Naive thymus-derived CD8-positive, alpha-beta T cell (primary cell): ENCODE measurements around the gene SEL1L3. TPM values are rescaled to one million over a fixed set of nuclear protein-coding genes. Genes with fewer than 3 reads are reported as not detected.

ENCODE experiments used
- ATAC-seq, 2 donors: fragments of 150-1000 bp; cut with Tn5 transposase in 1 of 2; sonication (Bioruptor Pico), chemical (Tn5 transposase) in 1 of 2; 1 replicate in 1 of 2; 2 replicates in 1 of 2; pipeline ENCODE4 v1.10.0; 2021; ENCODE audit warnings: mild to moderate bottlenecking in 2 of 2, moderate library complexity in 2 of 2
- POLR2A ChIA-PET: fragments of 350-600 bp; sonication (Branson Sonifier 250); formaldehyde crosslinking; loops from one replicate; lab custom pipeline; 2021; ENCODE audit warnings: antibody characterized with exemption; lab: Charles Lee
- DNase-seq, 10 donors: peaks; one replicate each; pipeline versions ENCODE4 v3.0.0 to v3.0.0-alpha.2; 2020 to 2022
- H3K27ac Mint-ChIP-seq, 10 donors: one replicate each; pipeline ENCODE4 v1.8.0; 2020 to 2022; ENCODE audit warnings: mild to moderate bottlenecking in 10 of 10, mixed read lengths in 10 of 10, moderate library complexity in 4 of 10, inconsistent platforms in 1 of 10
- H3K27me3 Mint-ChIP-seq, 5 donors: one replicate each; pipeline ENCODE4 v1.8.0; 2021 to 2022; ENCODE audit warnings: mixed read lengths in 5 of 5
- H3K36me3 Mint-ChIP-seq, 3 donors: one replicate each; pipeline ENCODE4 v1.8.0; 2020 to 2022; ENCODE audit warnings: mixed read lengths in 3 of 3, mild to moderate bottlenecking in 2 of 3, inconsistent platforms in 1 of 3
- H3K4me1 Mint-ChIP-seq, 4 donors: one replicate each; pipeline ENCODE4 v1.8.0; 2021 to 2022; ENCODE audit warnings: mixed read lengths in 4 of 4
- H3K4me3 Mint-ChIP-seq, 10 donors: one replicate each; pipeline ENCODE4 v1.8.0; 2020 to 2022; ENCODE audit warnings: mild to moderate bottlenecking in 10 of 10, mixed read lengths in 10 of 10, moderate library complexity in 6 of 10, inconsistent platforms in 1 of 10
- H3K9me3 Mint-ChIP-seq, 9 donors: one replicate each; pipeline ENCODE4 v1.8.0; 2020 to 2022; ENCODE audit warnings: mixed read lengths in 9 of 9, mild to moderate bottlenecking in 3 of 9, inconsistent platforms in 1 of 9, moderate library complexity in 1 of 9
- polyA plus RNA-seq, 3 donors: library from polyadenylated mRNA; unstranded; fragments of 300-500 nt; fragmentation: Illumina TruSeq; gene quantifications; one replicate each; pipeline ENCODE4 v1.2.3, GENCODE V29; 2021
- total RNA-seq, 8 experiments: library from RNA in 2 of 8; stranded (reverse) in 2 of 8; gene quantifications; one replicate each; pipeline ENCODE4 v1.2.3 and lab custom pipeline; 2021 to 2026

SEL1L3 gene
- total and polyA plus RNA-seq, 5 experiments from 2014 or later = 19.2 to 57.2 (median 35.1) TPM

DNA sequence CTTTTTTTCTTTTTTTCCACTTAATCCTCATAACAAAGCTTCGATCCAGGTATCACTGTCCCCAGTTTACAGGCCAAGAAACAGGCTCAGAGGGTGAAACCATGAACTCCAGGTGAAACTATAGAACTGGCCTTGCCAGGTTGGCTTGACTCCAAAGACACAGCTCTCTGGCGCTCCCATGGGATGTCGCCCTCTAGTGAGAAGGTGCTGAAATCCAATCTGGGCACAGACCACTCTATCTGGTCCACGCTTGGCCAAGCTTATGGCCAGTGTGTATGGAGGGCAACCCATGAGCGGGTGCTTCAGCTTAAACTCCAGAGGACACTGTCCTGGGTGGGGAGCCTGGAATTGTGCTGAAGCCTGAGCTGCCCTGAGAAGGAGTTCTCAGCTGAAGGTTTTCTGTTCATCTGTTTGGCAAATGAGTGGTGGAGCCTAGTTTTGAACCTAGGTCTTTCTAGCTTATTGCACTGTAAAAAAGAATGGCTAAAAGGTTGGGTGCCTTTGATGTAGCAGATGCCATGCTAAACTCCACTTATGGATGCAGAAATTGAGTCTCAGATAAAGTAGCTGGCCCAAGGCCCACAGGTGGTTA, 70.5 kb downstream of the SEL1L3 start:
- H3K36me3 Mint-ChIP-seq = peaks cover 30 to 93% (median 54%) of the 10 kb centered on the region in 3 donors
- peaks cover 0 to 4% (median 0%) of the 10 kb centered on the region in 4 donors for H3K4me1 Mint-ChIP-seq
- no peak overlapping the region for H3K4me3 Mint-ChIP-seq
- ATAC-seq (no peak), DNase-seq (no peak)
- POLR2A ChIA-PET = no interaction called here
- H3K27ac Mint-ChIP-seq = no peak overlapping the region
- H3K27me3 Mint-ChIP-seq = no peaks in the 10 kb centered on the region
- peaks cover 0 to 3% (median 0%) of the 10 kb centered on the region in 9 donors for H3K9me3 Mint-ChIP-seq

DNA sequence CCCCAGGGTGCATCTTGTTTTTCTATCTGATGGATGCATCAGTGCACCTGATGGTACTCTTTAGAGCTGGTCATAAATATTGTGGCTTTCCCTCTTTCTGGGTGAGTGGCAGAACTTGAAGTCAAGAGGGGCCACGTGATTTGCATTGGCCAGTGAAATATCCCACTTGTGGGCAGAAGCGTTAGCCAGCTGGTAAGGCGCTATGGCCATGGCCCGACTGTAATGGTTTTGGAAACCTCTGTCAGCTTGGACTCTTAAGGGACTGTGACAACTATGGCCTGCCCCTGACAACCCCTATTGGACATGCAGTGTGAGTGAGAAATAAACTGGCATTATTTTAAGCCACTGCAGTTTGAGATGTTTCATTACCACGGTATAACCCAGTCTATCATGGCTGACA, 72.8 kb downstream of the SEL1L3 start:
- H3K4me1 Mint-ChIP-seq = peaks cover 0 to 3% (median 0%) of the 10 kb centered on the region in 4 donors
- DNase-seq = no peak
- no peaks in the 10 kb centered on the region for H3K27me3 Mint-ChIP-seq
- ATAC-seq = no peak
- H3K4me3 Mint-ChIP-seq = no peak overlapping the region
- no peak overlapping the region for H3K27ac Mint-ChIP-seq
- peaks cover 31 to 94% (median 47%) of the 10 kb centered on the region in 3 donors for H3K36me3 Mint-ChIP-seq
- POLR2A ChIA-PET = no interaction called here
- peaks cover 0 to 3% (median 0%) of the 10 kb centered on the region in 9 donors for H3K9me3 Mint-ChIP-seq

DNA sequence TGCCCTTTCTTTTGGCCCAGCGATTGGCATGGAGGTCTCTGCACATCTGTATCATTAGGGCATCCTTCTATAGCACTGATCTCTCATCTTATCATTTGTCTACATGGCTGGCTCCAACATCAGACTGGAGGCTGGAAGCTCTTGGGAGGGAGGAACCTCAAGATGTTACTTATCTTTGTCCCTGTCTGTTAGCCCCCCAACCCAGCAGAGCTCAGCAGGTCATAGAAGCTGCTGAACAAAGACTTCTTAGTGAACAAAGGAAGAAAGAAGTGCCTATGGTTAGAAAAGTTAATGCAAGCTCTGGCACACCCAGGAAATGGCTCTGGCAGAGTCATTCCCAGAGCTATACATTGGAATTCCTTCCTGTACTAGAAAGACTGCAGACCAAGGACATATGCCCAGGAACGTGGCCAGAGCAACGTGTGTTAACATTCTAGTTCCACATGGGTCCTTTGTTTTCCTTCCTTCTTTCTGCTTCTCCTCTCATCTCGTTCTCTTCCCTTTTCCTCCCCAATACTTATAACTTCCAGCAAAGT, 74.0 kb downstream of the SEL1L3 start:
- POLR2A ChIA-PET = no interaction called here
- H3K27ac Mint-ChIP-seq = peak overlapping the region in 1 of 10 donors; percentile 66
- ATAC-seq (no peak), DNase-seq (no peak)
- peaks cover 0 to 4% (median 0%) of the 10 kb centered on the region in 4 donors for H3K4me1 Mint-ChIP-seq
- peaks cover 0 to 3% (median 0%) of the 10 kb centered on the region in 9 donors for H3K9me3 Mint-ChIP-seq
- peaks cover 30 to 95% (median 45%) of the 10 kb centered on the region in 3 donors for H3K36me3 Mint-ChIP-seq
- no peaks in the 10 kb centered on the region for H3K27me3 Mint-ChIP-seq
- no peak overlapping the region for H3K4me3 Mint-ChIP-seq

DNA sequence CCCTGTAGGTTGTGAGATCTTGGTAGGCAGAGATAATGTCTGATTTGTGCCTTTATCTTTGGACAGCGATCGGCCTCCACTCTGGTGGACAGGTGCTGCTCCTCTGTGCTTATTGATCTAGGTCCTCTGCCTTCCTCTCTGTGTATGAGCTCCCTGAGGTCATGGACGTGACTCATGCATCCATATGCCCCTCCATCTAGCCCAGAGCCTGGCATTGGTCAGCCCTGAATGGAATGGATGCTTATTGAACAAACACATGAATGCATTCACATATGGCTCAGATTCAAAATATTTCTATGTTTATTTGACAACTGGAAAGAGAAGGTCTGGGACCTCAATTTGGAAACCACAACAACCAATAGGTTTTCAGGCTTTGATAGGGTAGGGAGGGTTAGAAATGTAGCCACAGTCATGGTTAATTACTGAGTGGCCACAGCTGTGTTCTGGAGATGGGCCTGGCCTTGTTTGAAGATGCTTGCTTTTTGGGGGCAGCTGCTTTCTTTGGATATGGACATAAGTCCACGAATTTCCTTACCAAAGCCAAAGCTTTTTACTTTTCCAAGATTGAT, 76.2 kb downstream of the SEL1L3 start:
- POLR2A ChIA-PET = no interaction called here
- no peak overlapping the region for H3K4me3 Mint-ChIP-seq
- peaks cover 0 to 3% (median 0%) of the 10 kb centered on the region in 9 donors for H3K9me3 Mint-ChIP-seq
- H3K36me3 Mint-ChIP-seq = peaks cover 37 to 95% (median 49%) of the 10 kb centered on the region in 3 donors
- peak overlapping the region in 1 of 10 donors; percentile 2 for H3K27ac Mint-ChIP-seq
- ATAC-seq (no peak), DNase-seq (no peak)
- H3K27me3 Mint-ChIP-seq = no peaks in the 10 kb centered on the region
- H3K4me1 Mint-ChIP-seq = peaks cover 0 to 5% (median 0%) of the 10 kb centered on the region in 4 donors

DNA sequence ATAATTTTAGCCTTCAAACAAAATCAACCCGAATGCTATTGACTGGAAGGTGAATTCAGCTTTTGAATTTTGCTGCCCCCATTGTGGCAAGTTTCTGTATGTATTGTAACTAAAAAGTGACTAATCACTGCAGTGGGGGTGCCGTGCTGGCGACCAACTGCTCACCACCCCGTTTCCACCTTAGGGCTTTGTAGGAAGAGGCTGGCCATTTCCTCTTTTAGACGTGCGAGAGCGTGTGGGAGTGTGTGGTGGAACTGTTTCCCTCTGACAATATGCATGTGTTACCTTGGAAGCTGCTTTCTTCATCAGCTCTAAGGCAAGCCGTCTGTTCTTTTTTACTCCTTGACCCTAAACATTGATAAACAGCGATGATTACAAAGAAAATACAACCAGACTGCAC, 78.8 kb downstream of the SEL1L3 start:
- no peak overlapping the region for H3K4me3 Mint-ChIP-seq
- ATAC-seq = no peak
- POLR2A ChIA-PET = no interaction called here
- no peaks in the 10 kb centered on the region for H3K27me3 Mint-ChIP-seq
- H3K36me3 Mint-ChIP-seq = peaks cover 47 to 96% (median 53%) of the 10 kb centered on the region in 3 donors
- DNase-seq = no peak
- H3K9me3 Mint-ChIP-seq = peaks cover 0 to 3% (median 0%) of the 10 kb centered on the region in 9 donors
- peak overlapping the region in 1 of 10 donors; percentile 16 for H3K27ac Mint-ChIP-seq
- H3K4me1 Mint-ChIP-seq = peaks cover 0 to 5% (median under 1%) of the 10 kb centered on the region in 4 donors

DNA sequence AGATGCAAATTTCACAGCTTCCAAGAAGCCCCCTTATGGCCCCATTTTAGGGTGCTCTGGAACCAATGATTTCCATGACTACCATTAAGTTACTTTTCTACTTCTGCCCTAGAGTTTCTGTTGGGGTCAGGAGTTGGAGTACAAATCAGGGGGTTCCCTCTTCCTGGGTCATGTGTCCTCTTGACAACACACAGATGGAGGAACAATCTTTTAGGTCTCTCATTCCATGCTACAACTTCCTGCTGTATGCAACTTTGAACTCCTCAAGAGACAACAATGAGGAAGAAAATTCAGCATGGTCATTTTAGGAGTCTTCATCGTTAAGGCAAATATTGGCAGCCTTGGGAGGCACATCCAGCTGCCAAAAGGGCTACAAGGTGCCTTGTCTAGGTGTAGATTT, 79.7 kb downstream of the SEL1L3 start:
- Mint-ChIP-seq H3K4me1 (peaks cover 0 to 5% (median under 1%) of the 10 kb centered on the region in 4 donors), H3K27me3 (no peaks in the 10 kb centered on the region), H3K27ac (no peak overlapping the region), H3K36me3 (peaks cover 46 to 94% (median 56%) of the 10 kb centered on the region in 3 donors), H3K4me3 (no peak overlapping the region), H3K9me3 (peaks cover 0 to 2% (median 0%) of the 10 kb centered on the region in 9 donors)
- no peak for ATAC-seq
- no peak for DNase-seq
- POLR2A ChIA-PET = no interaction called here

DNA sequence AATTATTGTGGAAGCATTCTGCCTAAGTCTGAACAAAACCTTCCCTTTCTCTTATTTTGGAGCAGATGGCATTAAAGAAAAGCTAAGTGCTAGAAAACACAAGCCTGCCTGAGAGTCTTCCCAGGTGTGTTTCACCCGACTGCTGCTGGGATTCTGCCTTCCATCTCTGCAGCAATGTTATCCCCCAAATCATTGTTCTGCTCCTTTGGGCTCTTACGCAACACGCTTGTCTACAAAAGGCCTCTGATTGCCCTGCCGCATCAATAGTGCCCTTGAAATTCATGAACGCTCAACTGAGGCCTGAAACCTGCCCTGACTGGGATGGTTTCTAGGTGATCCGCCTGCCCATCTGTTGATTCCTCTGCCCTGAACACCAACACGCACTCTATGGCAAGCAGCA, 80.3 kb downstream of the SEL1L3 start:
- POLR2A ChIA-PET = no interaction called here
- no peak overlapping the region for H3K27ac Mint-ChIP-seq
- H3K4me3 Mint-ChIP-seq = no peak overlapping the region
- H3K4me1 Mint-ChIP-seq = peaks cover 0 to 5% (median under 1%) of the 10 kb centered on the region in 4 donors
- peaks cover 48 to 94% (median 58%) of the 10 kb centered on the region in 3 donors for H3K36me3 Mint-ChIP-seq
- DNase-seq (no peak), ATAC-seq (no peak)
- H3K27me3 Mint-ChIP-seq = no peaks in the 10 kb centered on the region
- peaks cover 0 to 2% (median 0%) of the 10 kb centered on the region in 9 donors for H3K9me3 Mint-ChIP-seq

DNA sequence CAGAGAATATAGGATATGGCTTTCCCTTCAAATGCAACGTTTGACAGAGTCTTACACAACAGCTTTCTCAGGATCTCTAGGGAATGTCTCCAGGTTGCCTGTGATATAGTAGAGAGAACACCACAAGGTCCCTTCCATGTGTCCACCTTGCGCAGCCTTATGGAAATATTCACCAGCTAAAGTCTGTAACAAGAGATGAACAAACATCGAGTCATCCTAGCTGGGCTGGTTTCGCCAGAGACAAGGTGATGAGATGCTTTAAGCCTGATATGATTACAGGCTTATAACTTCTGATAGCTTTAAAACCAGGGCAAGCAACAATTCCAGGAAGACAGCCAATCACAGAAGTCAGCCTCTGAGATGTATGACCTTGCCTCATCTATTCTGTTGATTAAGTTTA, 83.8 kb downstream of the SEL1L3 start:
- no peak overlapping the region for H3K4me3 Mint-ChIP-seq
- ATAC-seq = no peak
- H3K27ac Mint-ChIP-seq = peak overlapping the region in 1 of 10 donors; percentile 9
- H3K36me3 Mint-ChIP-seq = peaks cover 42 to 92% (median 63%) of the 10 kb centered on the region in 3 donors
- POLR2A ChIA-PET = no interaction called here
- no peak for DNase-seq
- no peaks in the 10 kb centered on the region for H3K27me3 Mint-ChIP-seq
- peaks cover 0 to 3% (median under 1%) of the 10 kb centered on the region in 4 donors for H3K4me1 Mint-ChIP-seq
- peaks cover 0 to 4% (median 0%) of the 10 kb centered on the region in 9 donors for H3K9me3 Mint-ChIP-seq

DNA sequence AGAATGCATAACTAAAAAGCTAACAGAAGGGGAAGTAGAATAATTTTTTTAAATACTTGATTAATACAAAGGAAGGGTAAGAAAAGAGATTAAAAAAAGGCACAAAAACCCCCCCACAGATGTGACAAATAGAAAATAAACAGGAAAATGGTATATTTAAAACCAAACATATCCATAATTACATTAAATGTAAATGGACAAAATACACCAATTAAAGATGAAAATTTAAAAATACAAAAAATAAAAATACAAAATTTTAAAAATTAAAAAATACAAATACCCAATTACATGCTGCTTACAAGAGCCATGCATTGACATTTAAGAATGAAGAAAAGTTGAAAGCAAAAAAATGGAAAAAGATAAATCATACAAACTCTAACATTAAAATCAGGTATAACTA, 86.0 kb downstream of the SEL1L3 start:
- POLR2A ChIA-PET = interaction anchor here (0.6 kb wide), 1 partner anchor 469 kb away, joined by 3 read pairs; no protein-coding TSS in a partner anchor
- DNase-seq (no peak), ATAC-seq (no peak)
- Mint-ChIP-seq H3K27ac (no peak overlapping the region), H3K36me3 (peaks cover 40 to 88% (median 54%) of the 10 kb centered on the region in 3 donors), H3K9me3 (peaks cover 0 to 4% (median 0%) of the 10 kb centered on the region in 9 donors), H3K4me3 (no peak overlapping the region), H3K27me3 (no peaks in the 10 kb centered on the region), H3K4me1 (peaks cover 0 to 7% (median 0%) of the 10 kb centered on the region in 4 donors)

DNA sequence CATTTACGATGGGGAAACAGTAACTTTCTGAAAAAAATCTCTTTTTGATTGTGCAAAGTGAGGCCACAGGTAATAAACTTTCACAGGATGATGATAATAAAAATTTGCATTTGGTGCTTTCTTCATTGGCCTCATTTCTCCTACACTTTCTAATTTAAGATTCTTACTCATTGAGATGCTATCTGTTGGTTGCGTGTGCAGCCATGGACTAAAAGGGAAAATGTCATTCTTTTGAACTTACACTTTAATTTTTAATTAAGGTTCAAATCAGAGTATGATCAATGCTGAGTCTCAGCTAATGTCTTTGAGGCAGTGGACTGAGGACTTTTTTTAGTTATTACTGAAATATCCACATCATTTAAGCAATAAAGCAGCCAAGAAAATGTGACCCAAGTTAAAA, 87.6 kb downstream of the SEL1L3 start:
- H3K4me1 Mint-ChIP-seq = peaks cover 0 to 5% (median 0%) of the 10 kb centered on the region in 4 donors
- peaks cover 35 to 86% (median 57%) of the 10 kb centered on the region in 3 donors for H3K36me3 Mint-ChIP-seq
- H3K9me3 Mint-ChIP-seq = peaks cover 0 to 4% (median 0%) of the 10 kb centered on the region in 9 donors
- POLR2A ChIA-PET = no interaction called here
- ATAC-seq = no peak
- no peaks in the 10 kb centered on the region for H3K27me3 Mint-ChIP-seq
- H3K4me3 Mint-ChIP-seq = no peak overlapping the region
- no peak for DNase-seq
- H3K27ac Mint-ChIP-seq = no peak overlapping the region

DNA sequence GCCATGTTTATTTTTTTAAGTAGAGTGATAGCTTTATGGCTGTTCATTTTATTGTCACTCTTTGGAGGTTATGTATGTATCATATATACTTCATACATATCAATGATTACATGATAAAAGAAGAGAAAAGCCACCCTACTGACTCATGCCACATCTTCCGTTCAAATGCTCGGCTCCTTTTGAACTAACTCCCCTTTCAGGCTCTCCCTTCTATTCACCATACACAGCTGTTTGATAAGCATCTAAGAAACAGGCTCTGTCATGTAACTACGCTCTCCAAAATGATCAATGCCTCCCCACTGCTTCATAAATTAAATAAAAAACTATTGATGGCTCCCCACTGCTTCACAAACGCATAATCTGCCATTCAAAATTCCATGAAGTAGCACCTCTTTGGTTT, 89.4 kb downstream of the SEL1L3 start:
- POLR2A ChIA-PET = no interaction called here
- H3K27ac Mint-ChIP-seq = no peak overlapping the region

DNA sequence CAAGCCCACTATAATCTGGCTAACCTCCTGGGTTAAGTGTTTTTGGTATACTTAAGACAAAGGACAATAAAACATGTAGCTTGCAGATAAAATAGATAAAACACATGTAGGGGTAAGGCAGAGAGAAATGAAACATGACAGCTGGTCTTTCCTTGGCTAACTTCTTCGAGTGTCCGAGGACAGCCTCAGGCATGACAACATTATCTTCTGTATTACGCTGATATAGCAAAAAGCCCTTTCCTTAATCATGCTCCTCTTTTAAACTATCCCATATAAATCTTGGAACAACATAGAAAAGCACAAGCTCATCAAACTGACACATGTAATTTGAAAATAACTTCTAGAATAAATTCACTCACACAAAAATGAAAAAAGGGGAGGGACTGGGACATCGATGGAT, 91.1 kb downstream of the SEL1L3 start:
- no peak for ATAC-seq
- peaks cover 0 to 5% (median 0%) of the 10 kb centered on the region in 4 donors for H3K4me1 Mint-ChIP-seq

More for the DNA sequence above, 89.4 kb downstream of the SEL1L3 start:
- H3K36me3 Mint-ChIP-seq = peaks cover 21 to 81% (median 45%) of the 10 kb centered on the region in 3 donors
- H3K9me3 Mint-ChIP-seq = peaks cover 0 to 4% (median 0%) of the 10 kb centered on the region in 9 donors
- H3K27me3 Mint-ChIP-seq = no peaks in the 10 kb centered on the region
- peaks cover 0 to 5% (median 0%) of the 10 kb centered on the region in 4 donors for H3K4me1 Mint-ChIP-seq
- no peak for ATAC-seq
- DNase-seq = no peak
- H3K4me3 Mint-ChIP-seq = no peak overlapping the region

DNA sequence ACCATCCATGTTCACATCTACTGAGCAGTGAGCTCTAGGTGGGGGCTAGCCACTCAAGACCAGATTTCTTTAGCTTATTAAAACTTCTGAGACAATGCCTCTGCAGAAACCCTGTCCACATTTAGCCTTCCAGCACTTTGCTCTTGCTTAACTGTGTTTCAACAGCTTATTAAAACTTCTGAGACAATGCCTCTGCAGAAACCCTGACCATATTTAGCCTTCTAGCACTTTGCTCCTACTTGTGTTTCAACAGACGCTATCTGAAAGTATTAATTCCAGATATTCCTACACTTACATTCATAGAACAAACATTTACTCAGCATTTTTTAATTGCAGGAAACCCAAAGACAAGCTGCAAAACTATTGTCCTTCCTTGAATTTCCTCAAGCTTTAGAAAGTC, 91.9 kb downstream of the SEL1L3 start:
- H3K27me3 Mint-ChIP-seq = no peaks in the 10 kb centered on the region
- H3K9me3 Mint-ChIP-seq = no peaks in the 10 kb centered on the region
- POLR2A ChIA-PET = no interaction called here
- H3K4me3 Mint-ChIP-seq = no peak overlapping the region
- no peak overlapping the region for H3K27ac Mint-ChIP-seq
- no peak for DNase-seq
- ATAC-seq = no peak
- H3K4me1 Mint-ChIP-seq = peaks cover 0 to 5% (median 0%) of the 10 kb centered on the region in 4 donors
- peaks cover 8 to 82% (median 42%) of the 10 kb centered on the region in 3 donors for H3K36me3 Mint-ChIP-seq

More for the DNA sequence above, 91.1 kb downstream of the SEL1L3 start:
- Mint-ChIP-seq H3K27me3 (no peaks in the 10 kb centered on the region), H3K36me3 (peaks cover 8 to 80% (median 40%) of the 10 kb centered on the region in 3 donors), H3K27ac (no peak overlapping the region), H3K9me3 (no peaks in the 10 kb centered on the region), H3K4me3 (no peak overlapping the region)
- no peak for DNase-seq
- POLR2A ChIA-PET = no interaction called here
